H1 (cell line): ENCODE results near the gene ZBED5. TPM values are rescaled to one million over a fixed set of nuclear protein-coding genes. Genes with fewer than 3 reads are reported as not detected.

Source experiments
- CTCF ChIA-PET: fragments of 300-600 bp; sonication (Branson Sonifier 250); formaldehyde crosslinking; loops from one replicate; lab custom pipeline; 2021; ENCODE audit not compliant: partially characterized antibody; lab: Charles Lee
- POLR2A ChIA-PET: fragments of 300-600 bp; sonication (Branson Sonifier 250); formaldehyde crosslinking; loops from one replicate; lab custom pipeline; 2021; ENCODE audit warnings: inconsistent platforms; ENCODE audit not compliant: partially characterized antibody; lab: Charles Lee
- DNase-seq, 2 experiments: peaks; one replicate each; pipeline versions ENCODE4 v3.0.0 to v3.0.0-alpha.2; 2010 to 2022; ENCODE audit warnings: low spot score in 2 of 2, low read depth in 1 of 2, mixed read lengths in 1 of 2
- FAIRE-seq: peaks from 2 replicates; lab custom pipeline; 2011; peaks lifted over from hg19 to GRCh38; lab: Jason Lieb, UNC
- H2AFZ ChIP-seq: 2 replicates; pipeline ENCODE4 v1.8.1; 2012; ENCODE audit warnings: low read length, inconsistent platforms
- H2AK5ac ChIP-seq: 2 replicates; pipeline ENCODE4 v1.6.1; 2013; ENCODE audit warnings: low read depth, low read length
- H2BK120ac ChIP-seq: replicated peaks from 2 replicates; pipeline ENCODE3; 2013; ENCODE audit warnings: low read depth, low read length, inconsistent platforms
- H2BK12ac ChIP-seq: 2 replicates; pipeline ENCODE4 v1.6.1; 2013; ENCODE audit warnings: low read depth, low read length
- H2BK15ac ChIP-seq: 2 replicates; pipeline ENCODE4 v1.6.1; 2013; ENCODE audit warnings: low read length
- H2BK20ac ChIP-seq: 2 replicates; pipeline ENCODE4 v1.6.1; 2013; ENCODE audit warnings: low read length
- H2BK5ac ChIP-seq: 2 replicates; pipeline ENCODE4 v1.6.1; 2013; ENCODE audit warnings: low read depth, low read length
- H3K14ac ChIP-seq: 2 replicates; pipeline ENCODE4 v1.6.1; 2013; ENCODE audit warnings: inconsistent platforms; ENCODE audit not compliant: insufficient read length
- H3K18ac ChIP-seq: 2 replicates; pipeline ENCODE4 v1.6.1; 2013; ENCODE audit warnings: low read length; ENCODE audit errors: extremely low read depth
- H3K23ac ChIP-seq: 2 replicates; pipeline ENCODE4 v1.6.1; 2013; ENCODE audit warnings: inconsistent platforms; ENCODE audit not compliant: insufficient read length
- H3K23me2 ChIP-seq: 2 replicates; pipeline ENCODE4 v1.6.1; 2013; ENCODE audit warnings: low read depth, low read length
- H3K27ac ChIP-seq: 2 replicates; pipeline ENCODE4 v1.6.1; 2011; ENCODE audit warnings: low read depth, low read length, inconsistent platforms
- H3K27me3 ChIP-seq, 4 experiments: replicated peaks in 1 of 4; 1 replicate in 1 of 4; 2 replicates in 3 of 4; pipeline versions ENCODE4 v1.6.1 to v1.8.1; 2011 to 2013; ENCODE audit warnings: low read length in 3 of 4, mild to moderate bottlenecking in 3 of 4, inconsistent platforms in 2 of 4, mixed read lengths in 2 of 4, moderate library complexity in 1 of 4; ENCODE audit not compliant: control insufficient read depth in 3 of 4, insufficient read depth in 3 of 4; ENCODE audit errors: extremely low read depth in 1 of 4
- H3K36me3 ChIP-seq, 4 experiments: 2 replicates each; pipeline versions ENCODE4 v1.6.1 to v1.8.1; 2011 to 2013; ENCODE audit warnings: mild to moderate bottlenecking in 4 of 4, low read length in 3 of 4, moderate library complexity in 2 of 4, control low read depth in 1 of 4, inconsistent platforms in 1 of 4; ENCODE audit not compliant: insufficient read depth in 4 of 4, control insufficient read depth in 2 of 4
- H3K4ac ChIP-seq: replicated peaks from 2 replicates; pipeline ENCODE3; 2013; ENCODE audit warnings: low read length, low read depth, mixed read lengths, inconsistent platforms; ENCODE audit not compliant: insufficient read length
- H3K4me1 ChIP-seq, 4 experiments: replicated peaks in 1 of 4; 1 replicate in 1 of 4; 2 replicates in 3 of 4; pipeline versions ENCODE4 v1.6.1 to v1.8.1; 2011 to 2013; ENCODE audit warnings: low read length in 3 of 4, inconsistent platforms in 2 of 4, mixed read lengths in 1 of 4; ENCODE audit not compliant: insufficient read depth in 4 of 4, control insufficient read depth in 3 of 4
- H3K4me2 ChIP-seq, 2 experiments: 2 replicates each; pipeline versions ENCODE4 v1.6.1 to v1.8.1; 2011 to 2013; ENCODE audit warnings: low read depth in 2 of 2, low read length in 2 of 2, control low read depth in 1 of 2, inconsistent platforms in 1 of 2, mild to moderate bottlenecking in 1 of 2; ENCODE audit not compliant: insufficient read depth in 1 of 2
- H3K4me3 ChIP-seq, 4 experiments: fragments of 200-600, 300-600 bp in 1 of 4; sonication (generic), shearing (Covaris generic), sonication (Bioruptor Twin) in 1 of 4; 2 replicates each; pipeline versions ENCODE4 v1.5.1 to v1.8.1; 2011 to 2016; ENCODE audit warnings: low read length in 4 of 4, low read depth in 3 of 4, control low read depth in 2 of 4, inconsistent platforms in 2 of 4, mild to moderate bottlenecking in 2 of 4, mixed read lengths in 1 of 4, moderate library complexity in 1 of 4; ENCODE audit not compliant: insufficient read depth in 2 of 4; ENCODE audit errors: extremely low read depth in 1 of 4
- H3K56ac ChIP-seq: replicated peaks from 2 replicates; pipeline ENCODE3; 2013; ENCODE audit warnings: low read depth, mild to moderate bottlenecking, mixed read lengths, low read length, inconsistent platforms; ENCODE audit not compliant: insufficient read length
- H3K79me1 ChIP-seq: 2 replicates; pipeline ENCODE4 v1.6.1; 2013; ENCODE audit warnings: low read depth, low read length, control low read depth
- H3K79me2 ChIP-seq, 2 experiments: 2 replicates each; pipeline versions ENCODE4 v1.6.1 to v1.8.1; 2012 to 2013; ENCODE audit warnings: low read length in 2 of 2, mild to moderate bottlenecking in 2 of 2, inconsistent platforms in 1 of 2; ENCODE audit not compliant: insufficient read depth in 2 of 2, control insufficient read depth in 1 of 2
- H3K9ac ChIP-seq, 4 experiments: replicated peaks in 1 of 4; 1 replicate in 1 of 4; 2 replicates in 3 of 4; pipeline versions ENCODE4 v1.6.1 to v1.8.1; 2011 to 2013; ENCODE audit warnings: low read depth in 3 of 4, low read length in 3 of 4, control low read depth in 2 of 4, mild to moderate bottlenecking in 2 of 4, moderate library complexity in 2 of 4, inconsistent platforms in 1 of 4; ENCODE audit errors: extremely low read depth in 1 of 4
- H3K9me3 ChIP-seq, 2 experiments: 2 replicates each; pipeline versions ENCODE4 v1.6.1 to v1.8.1; 2012 to 2013; ENCODE audit warnings: mild to moderate bottlenecking in 2 of 2, moderate library complexity in 2 of 2, control low read depth in 1 of 2, inconsistent platforms in 1 of 2, low read depth in 1 of 2, low read length in 1 of 2, mixed read lengths in 1 of 2; ENCODE audit not compliant: insufficient read depth in 2 of 2
- H4K20me1 ChIP-seq, 2 experiments: replicated peaks in 1 of 2; 2 replicates each; pipeline versions ENCODE3 to v1.8.1; 2011 to 2013; ENCODE audit warnings: inconsistent platforms in 2 of 2, low read length in 2 of 2, mild to moderate bottlenecking in 1 of 2; ENCODE audit not compliant: insufficient read depth in 2 of 2, control insufficient read depth in 1 of 2
- H4K5ac ChIP-seq: 2 replicates; pipeline ENCODE4 v1.6.1; 2013; ENCODE audit warnings: low read length, low read depth, mixed read lengths, inconsistent platforms; ENCODE audit not compliant: insufficient read length
- H4K8ac ChIP-seq: 2 replicates; pipeline ENCODE4 v1.8.0; 2013; ENCODE audit warnings: mild to moderate bottlenecking, moderate library complexity, low read length, inconsistent platforms; ENCODE audit not compliant: insufficient read depth; ENCODE audit errors: extremely low read depth
- H4K91ac ChIP-seq: replicated peaks from 2 replicates; pipeline ENCODE3; 2013; ENCODE audit warnings: low read length, mixed read lengths, inconsistent platforms; ENCODE audit not compliant: insufficient read length
- CEBPB ChIP-seq: IDR thresholded peaks from 2 replicates; pipeline ENCODE4 v1.6.1; 2012; ENCODE audit warnings: low read depth, low read length
- CREB1 ChIP-seq: IDR thresholded peaks from 2 replicates; pipeline ENCODE4 v1.6.1; 2012; ENCODE audit warnings: inconsistent platforms
- CTBP2 ChIP-seq: IDR thresholded peaks from 2 replicates; pipeline ENCODE4 v1.7.0; 2011; ENCODE audit warnings: borderline replicate concordance, mild to moderate bottlenecking, moderate library complexity, mixed read lengths, low read length; ENCODE audit not compliant: insufficient read depth, insufficient read length
- FOSL1 ChIP-seq: IDR thresholded peaks from 2 replicates; pipeline ENCODE4 v1.6.1; 2011; ENCODE audit warnings: mild to moderate bottlenecking, low read depth, low read length, moderate library complexity; ENCODE audit not compliant: insufficient read depth
- KDM1A ChIP-seq: fragments of 200-600, 300-600 bp; sonication (generic); IDR thresholded peaks from 2 replicates; pipeline ENCODE4 v1.7.1; 2016; ENCODE audit warnings: mild to moderate bottlenecking, low read length, borderline replicate concordance
- KDM4A ChIP-seq: IDR thresholded peaks from one replicate; pipeline ENCODE4 v1.7.1; 2012; ENCODE audit warnings: low read depth, mild to moderate bottlenecking, moderate library complexity, low read length, inconsistent platforms; ENCODE audit not compliant: severe bottlenecking
- MAX ChIP-seq: IDR thresholded peaks from 2 replicates; pipeline ENCODE4 v1.6.1; 2012; ENCODE audit warnings: inconsistent platforms
- RBBP5 ChIP-seq: IDR thresholded peaks from 2 replicates; pipeline ENCODE4 v1.7.1; 2012; ENCODE audit warnings: low read depth, mild to moderate bottlenecking, inconsistent platforms, low read length, moderate library complexity, borderline replicate concordance
- SIRT6 ChIP-seq: IDR thresholded peaks from one replicate; pipeline ENCODE4 v1.7.1; 2012; ENCODE audit warnings: low read length, inconsistent platforms
- TBP ChIP-seq: IDR thresholded peaks from 2 replicates; pipeline ENCODE4 v1.6.1; 2011; ENCODE audit warnings: low read depth, low read length, improper control_type of control experiment
- WGBS, 2 experiments: shearing (Covaris generic) in 1 of 2; methylation state at CpG; one replicate each; pipeline versions ENCODE4 v1.1.6 to v1.1.7; 2013 to 2015; ENCODE audit warnings: low lambda C conversion rate in 2 of 2, mixed read lengths in 2 of 2, inconsistent platforms in 1 of 2, low coverage in 1 of 2, missing lambda C conversion rate in 1 of 2; ENCODE audit not compliant: insufficient replicate concordance in 2 of 2, insufficient coverage in 1 of 2, insufficient read length in 1 of 2; ENCODE audit errors: extremely low coverage in 1 of 2, missing lambda C conversion rate in 1 of 2; 5-methylcytosine and 5-hydroxymethylcytosine counted together
- polyA plus RNA-seq, 7 experiments: library from polyadenylated mRNA; depleted of rRNA in 3 of 7; stranded (reverse) in 5 of 7; unstranded in 2 of 7; fragments of >200 nt in 5 of 7; fragments of 200-250 nt in 2 of 7; gene quantifications; 1 replicate in 5 of 7; 2 replicates in 1 of 7; 4 replicates in 1 of 7; pipeline versions ENCODE4 v1.2.1 to v1.2.3, GENCODE V29; 2011 to 2013; ENCODE audit warnings: missing spikeins in 2 of 7, mixed read lengths in 2 of 7
- total RNA-seq: library from RNA; stranded (reverse); fragmentation: NEBNext Ultra II Directional; extraction: Animal tissue kit (Norgen Biotek cat#: 25700); gene quantifications from 2 replicates; pipeline ENCODE4 v1.2.1, GENCODE V29; 2021

Gene ZBED5
- total and polyA plus RNA-seq, 2 of the 8 experiments (the other 6 are each of a cell fraction or from before 2014, with no cell fraction given): 54.2 to 94.7 TPM

GRCh38 chr11:10858439-10859325, 829 bp upstream of the ZBED5 start:
- Histone ChIP-seq H3K4me3 (peak overlapping the region; percentile 91 to 98 (median 95)), H3K4me2 (peak overlapping the region; percentile 73 to 75), H3K4ac (peak overlapping the region; percentile 74), H4K8ac (peak overlapping the region; percentile 90; the same call in 1 of the 2 replicates), H3K79me2 (peaks cover 7 to 32% of the 10 kb centered on the region in 2 experiments), H3K18ac (peak overlapping the region; percentile 93), H3K79me1 (no peaks in the 10 kb centered on the region; the same call in 1 of the 2 replicates), H3K9me3 (no peaks in the 10 kb centered on the region), H2AK5ac (no peak overlapping the region), H3K9ac (peak overlapping the region; percentile 42 to 94 (median 62)), H3K27me3 (no peaks in the 10 kb centered on the region), H2AFZ (peak overlapping the region; percentile 90), H2BK120ac (peak overlapping the region; percentile 55), H3K56ac (peak overlapping the region; percentile 65), H3K27ac (peak overlapping the region; percentile 68), H3K14ac (no peak overlapping the region), H4K91ac (peak overlapping the region; percentile 83), H3K4me1 (peaks cover 0 to 8% (median 2%) of the 10 kb centered on the region in 4 experiments; a peak in 3 of 7 replicates), H2BK5ac (peak overlapping the region; percentile 13), H2BK15ac (0 out of 2 replicates have a peak overlapping the region, but pooled peaks have one; percentile 89), H4K5ac (peak overlapping the region; percentile 38), H3K23me2 (peaks cover 7% of the 10 kb centered on the region), H2BK12ac (no peak overlapping the region), H3K23ac (no peak overlapping the region), H4K20me1 (peaks cover 0 to 1% of the 10 kb centered on the region in 2 experiments), H3K36me3 (peaks cover 6 to 25% (median 16%) of the 10 kb centered on the region in 4 experiments), H2BK20ac (no peak overlapping the region)
- FAIRE-seq (no peak), DNase-seq (peak in 1 of 2 experiments; percentile 76)
- ChIA-PET POLR2A (interaction anchor here (0.6 to 6.7 kb wide), 22 partner anchors 9 to 998 kb away, joined by 3 to 144 read pairs (median 5); partner anchors contain the start of genes CTR9 and EIF4G2), CTCF (interaction anchor here (0.7 to 2.6 kb wide), 6 partner anchors 11 to 947 kb away, joined by 3 to 11 read pairs (median 4); no protein-coding TSS in a partner anchor)
- 3% methylated on average over 46 of the region's 46 CpGs; no CpG with 5 or more reads in 1 of the 2 experiments for WGBS, 2 experiments
- no peak for TF ChIP-seq SIRT6
- peak; percentile 34 for TF ChIP-seq KDM4A
- TF ChIP-seq FOSL1: no peak
- TF ChIP-seq CEBPB: no peak
- TF ChIP-seq RBBP5: peak; percentile 80; the same call in 1 of the 2 replicates
- TF ChIP-seq MAX: no peak
- no peak for TF ChIP-seq KDM1A
- no peak; the same call in 1 of the 2 replicates for TF ChIP-seq TBP
- no peak; the same call in none of the 2 replicates for TF ChIP-seq CREB1
- no peak for TF ChIP-seq CTBP2
